K562 (cell line): ENCODE results near the gene TTC23L. TPM values are rescaled to one million over a fixed set of nuclear protein-coding genes. Genes with fewer than 3 reads are reported as not detected.

Source experiments
- ATAC-seq: fragments of 200-7000 bp; cut with Tn5 transposase; 3 replicates; pipeline ENCODE4 v1.9.1; 2020; ENCODE audit warnings: moderate library complexity
- BruUV-seq: library from RNA; stranded (reverse); fragments of 400-500 nt; replicated peaks from 2 replicates; lab custom pipeline; 2021; lab: Mats Ljungman, UMichigan
- CTCF ChIA-PET: fragments of 300-600 bp; formaldehyde crosslinking; extraction: SDS; loops from one replicate; lab custom pipeline; 2021; ENCODE audit warnings: low intra/inter-chr PET ratio; lab: Yijun Ruan, JAX
- POLR2A ChIA-PET: fragments of 300-600, 350-650 bp; sonication (Branson Sonifier 250); formaldehyde crosslinking; extraction: SDS; loops from one replicate; lab custom pipeline; 2021; ENCODE audit warnings: antibody characterized with exemption, inconsistent platforms; lab: Yijun Ruan, JAX
- DNase-seq, 4 experiments: peaks; one replicate each; pipeline versions ENCODE4 v3.0.0 to v3.0.0-alpha.2; 2011 to 2018; ENCODE audit warnings: low spot score in 3 of 4, mixed read lengths in 3 of 4; ENCODE audit errors: extremely low read depth in 1 of 4
- FAIRE-seq: peaks from 2 replicates; lab custom pipeline; 2011; peaks lifted over from hg19 to GRCh38; lab: Jason Lieb, UNC
- H2AFZ ChIP-seq: 2 replicates; pipeline ENCODE4 v1.6.0; 2011; ENCODE audit warnings: low read depth, low read length, control low read depth, inconsistent platforms
- H3K27ac ChIP-seq: fragments of 200-600 bp; 3 replicates; pipeline ENCODE4 v1.8.0; 2011; ENCODE audit warnings: low read depth, mild to moderate bottlenecking, control low read depth, inconsistent platforms, low read length, moderate library complexity, mixed read lengths; ENCODE audit errors: extremely low read depth
- H3K27me3 ChIP-seq, 2 experiments: fragments of 300-600 bp in 1 of 2; 2 replicates in 1 of 2; 3 replicates in 1 of 2; pipeline versions ENCODE4 v1.6.0 to v1.8.0; 2011; ENCODE audit warnings: inconsistent platforms in 2 of 2, low read length in 2 of 2, mild to moderate bottlenecking in 1 of 2, mixed read lengths in 1 of 2, moderate library complexity in 1 of 2; ENCODE audit not compliant: control insufficient read depth in 2 of 2, insufficient read depth in 2 of 2
- H3K36me3 ChIP-seq: fragments of 300-600 bp; 3 replicates; pipeline ENCODE4 v1.8.0; 2011; ENCODE audit warnings: mild to moderate bottlenecking, low read length, inconsistent platforms; ENCODE audit not compliant: control insufficient read depth, insufficient read depth
- H3K4me1 ChIP-seq, 2 experiments: fragments of 200-600 bp in 1 of 2; replicated peaks in 1 of 2; 2 replicates in 1 of 2; 3 replicates in 1 of 2; pipeline versions ENCODE4 v1.5.1 to v1.8.0; 2011; ENCODE audit warnings: inconsistent platforms in 2 of 2, low read length in 2 of 2, mild to moderate bottlenecking in 1 of 2, mixed read lengths in 1 of 2, moderate library complexity in 1 of 2; ENCODE audit not compliant: control insufficient read depth in 2 of 2, insufficient read depth in 2 of 2
- H3K4me2 ChIP-seq: 2 replicates; pipeline ENCODE4 v1.6.1; 2011; ENCODE audit warnings: low read length, control low read depth, inconsistent platforms, mixed read lengths; ENCODE audit not compliant: insufficient read depth
- H3K4me3 ChIP-seq: fragments of 200-600 bp; sonication (generic), shearing (Covaris generic); 2 replicates; pipeline ENCODE4 v1.5.1; 2016; ENCODE audit warnings: control low read depth, inconsistent platforms
- H3K79me2 ChIP-seq: fragments of 200-600 bp; 3 replicates; pipeline ENCODE4 v1.8.0; 2011; ENCODE audit warnings: low read length, inconsistent platforms; ENCODE audit not compliant: control insufficient read depth, insufficient read depth
- H3K9ac ChIP-seq, 2 experiments: 2 replicates each; pipeline versions ENCODE4 v1.6.0 to v1.6.1; 2011; ENCODE audit warnings: low read depth in 2 of 2, low read length in 2 of 2, control low read depth in 1 of 2, inconsistent platforms in 1 of 2, mild to moderate bottlenecking in 1 of 2, mixed read lengths in 1 of 2; ENCODE audit not compliant: insufficient read depth in 1 of 2
- H3K9me1 ChIP-seq: one replicate; pipeline ENCODE4 v1.6.0; 2011; ENCODE audit warnings: inconsistent platforms, mild to moderate bottlenecking, low read length, moderate library complexity; ENCODE audit not compliant: control insufficient read depth, insufficient read depth
- H3K9me3 ChIP-seq: replicated peaks from 2 replicates; pipeline ENCODE4 v1.5.1; 2011; ENCODE audit warnings: low read depth, low read length, inconsistent platforms; ENCODE audit not compliant: control insufficient read depth, insufficient read depth
- H4K20me1 ChIP-seq: replicated peaks from 2 replicates; pipeline ENCODE4 v1.6.1; 2011; ENCODE audit warnings: low read length, inconsistent platforms, mixed read lengths; ENCODE audit not compliant: control insufficient read depth, insufficient read depth
- CREB3L1 ChIP-seq: fragments of 450-650 bp; IDR thresholded peaks from 2 replicates; pipeline ENCODE4 v1.6.1; 2014; ENCODE audit warnings: low read depth, mild to moderate bottlenecking, moderate library complexity, borderline replicate concordance
- CTBP1 ChIP-seq: fragments of 450-650 bp; IDR thresholded peaks from 2 replicates; pipeline ENCODE4 v1.6.1; 2016; ENCODE audit warnings: borderline replicate concordance
- EZH2 ChIP-seq: IDR thresholded peaks from 2 replicates; pipeline ENCODE4 v1.6.1; 2012; ENCODE audit warnings: low read depth, mild to moderate bottlenecking, inconsistent platforms, low read length, borderline replicate concordance
- HMBOX1 ChIP-seq: sonication (generic); IDR thresholded peaks from 2 replicates; pipeline ENCODE4 v1.6.1; 2016
- HNRNPH1 ChIP-seq: fragments of 200-400 bp; formaldehyde crosslinking; optimal IDR thresholded peaks from 2 replicates; pipeline ENCODE3; 2017; ENCODE audit warnings: low read depth, mild to moderate bottlenecking, low read length, moderate library complexity
- ID3 ChIP-seq, 2 experiments: fragments of 250-450 bp in 1 of 2; fragments of 450-650 bp in 1 of 2; sonication (Bioruptor Pico) in 1 of 2; IDR thresholded peaks; 2 replicates each; pipeline versions ENCODE4 v1.6.1 to v1.8.0; 2016 to 2021; ENCODE audit warnings: mild to moderate bottlenecking in 2 of 2, moderate library complexity in 2 of 2, missing compliant biosample characterization in 1 of 2, missing genetic modification characterization in 1 of 2
- JUN ChIP-seq, 2 experiments: sonication (generic) in 1 of 2; formaldehyde crosslinking in 1 of 2; IDR thresholded peaks; 2 replicates each; pipeline versions ENCODE4 v1.6.1 to v1.8.0; 2012 to 2022; ENCODE audit warnings: borderline replicate concordance in 2 of 2, mild to moderate bottlenecking in 2 of 2, improper control_type of control experiment in 1 of 2, low read depth in 1 of 2, low read length in 1 of 2, missing genetic modification reagents in 1 of 2
- MNT ChIP-seq, 2 experiments: fragments of 450-650 bp; conservative IDR thresholded peaks; 2 replicates each; pipeline ENCODE4 v1.6.1; 2017; ENCODE audit warnings: mild to moderate bottlenecking in 2 of 2, moderate library complexity in 2 of 2
- NCOA6 ChIP-seq: fragments of 450-650 bp; IDR thresholded peaks from 2 replicates; pipeline ENCODE4 v1.6.1; 2017; ENCODE audit warnings: mild to moderate bottlenecking
- NFIX ChIP-seq: fragments of 250-450 bp; sonication (Bioruptor Pico); IDR thresholded peaks from 2 replicates; pipeline ENCODE4 v1.4.0; 2020; ENCODE audit warnings: low read depth, mild to moderate bottlenecking, moderate library complexity
- PHF21A ChIP-seq: fragments of 450-650 bp; IDR thresholded peaks from 2 replicates; pipeline ENCODE4 v1.6.1; 2017; ENCODE audit warnings: low read depth, borderline replicate concordance
- RBM14 ChIP-seq: fragments of 200-400 bp; formaldehyde crosslinking; IDR thresholded peaks from 2 replicates; pipeline ENCODE4 v1.6.1; 2018; ENCODE audit warnings: low read depth, mild to moderate bottlenecking, low read length, moderate library complexity, borderline replicate concordance; ENCODE audit not compliant: insufficient read depth
- SIN3B ChIP-seq: fragments of 450-650 bp; IDR thresholded peaks from 2 replicates; pipeline ENCODE4 v1.6.1; 2017; ENCODE audit warnings: low read depth, mild to moderate bottlenecking, moderate library complexity
- SMARCE1 ChIP-seq: fragments of 450-650 bp; IDR thresholded peaks from 2 replicates; pipeline ENCODE4 v1.7.1; 2016; ENCODE audit warnings: mild to moderate bottlenecking
- TCF7 ChIP-seq: sonication (generic); IDR thresholded peaks from 2 replicates; pipeline ENCODE4 v1.6.1; 2016; ENCODE audit warnings: antibody characterized with exemption, borderline replicate concordance
- ZNF324 ChIP-seq: fragments of 250-450 bp; sonication (Bioruptor Pico); IDR thresholded peaks from 2 replicates; pipeline ENCODE4 v1.4.0; 2020; ENCODE audit warnings: mild to moderate bottlenecking
- ZNF511 ChIP-seq: sonication (generic); formaldehyde crosslinking; IDR thresholded peaks from 2 replicates; pipeline ENCODE4 v1.8.0; 2022; ENCODE audit warnings: mild to moderate bottlenecking, missing genetic modification reagents
- ZNF778 ChIP-seq: fragments of 450-650 bp; formaldehyde crosslinking; IDR thresholded peaks from 2 replicates; pipeline ENCODE4 v1.4.0; 2020; ENCODE audit warnings: mild to moderate bottlenecking, moderate library complexity
- in situ Hi-C: fragments of 300-500 bp; cut with MboI; formaldehyde crosslinking; loops from 4 replicates; pipeline ENCODE4 v1.15.0; 2018; ENCODE audit warnings: inconsistent platforms, mixed read lengths
- intact Hi-C: fragments of 100-400 bp; cut with micrococcal nuclease; formaldehyde crosslinking; loops from 2 replicates; pipeline ENCODE4 v1.14.2; 2022
- polyA plus RNA-seq, 8 experiments: library from polyadenylated mRNA; depleted of rRNA in 4 of 8; stranded (reverse) in 5 of 8; unstranded in 3 of 8; fragments of >200 nt; fragmentation: Nextera tagmentation in 2 of 8; fragmentation: Illumina TruSeq in 1 of 8; extraction: Ambion mirVana in 2 of 8; extraction: Trizol in 1 of 8; gene quantifications; 2 replicates each; pipeline versions ENCODE4 v1.2.1 to v1.2.3, GENCODE V29; 2011 to 2014; ENCODE audit warnings: inconsistent platforms in 1 of 8, missing spikeins in 1 of 8
- total RNA-seq, 7 experiments: library from RNA; depleted of rRNA in 6 of 7; stranded (reverse); fragments of >200 nt in 6 of 7; fragmentation: Illumina TruSeq in 2 of 7; extraction: Trizol in 2 of 7; gene quantifications; 2 replicates each; pipeline versions ENCODE4 v1.2.1 to v1.2.3, GENCODE V29; 2011 to 2021; ENCODE audit warnings: low replicate concordance in 1 of 7

The TTC23L gene
- total and polyA plus RNA-seq, 9 of the 15 experiments (the other 6 are each of a cell fraction or from before 2014, with no cell fraction given) = 0.03 to 0.32 (median 0.14) TPM; not detected in 2

GRCh38 chr5:34881246-34881645 lies 42.3 kb downstream of the TTC23L start:
- Histone ChIP-seq H3K36me3 (no peaks in the 10 kb centered on the region), H3K4me2 (no peak overlapping the region), H3K4me1 (0 out of 5 replicates have a peak, but pooled peaks cover 0 to 2% of the 10 kb centered on the region in 2 experiments), H3K4me3 (no peak overlapping the region), H3K9ac (no peak overlapping the region), H4K20me1 (no peaks in the 10 kb centered on the region), H3K9me3 (no peaks in the 10 kb centered on the region), H3K79me2 (no peaks in the 10 kb centered on the region), H3K27ac (no peak overlapping the region), H3K27me3 (no peaks in the 10 kb centered on the region), H3K9me1 (no peaks in the 10 kb centered on the region), H2AFZ (no peak overlapping the region)
- in situ Hi-C loops (no loop called here), intact Hi-C loops (no loop called here)
- BruUV-seq = no TSS peak
- ATAC-seq (no peak), DNase-seq (no peak), FAIRE-seq (no peak)
- ChIA-PET POLR2A (no interaction called here), CTCF (interaction anchor here (0.7 kb wide), 1 partner anchor 225 kb away, joined by 3 read pairs; no protein-coding TSS in a partner anchor)
- no peak for TF ChIP-seq NFIX (CRISPR knock-in tag)
- no peak for TF ChIP-seq SMARCE1
- no peak for TF ChIP-seq CTBP1
- no peak for TF ChIP-seq JUN (IDR thresholded peaks at IDR 0.05; ENCODE audit: borderline replicate concordance, low read depth, low read length)
- TF ChIP-seq JUN (CRISPR knock-in tag; IDR thresholded peaks at IDR 0.05; ENCODE audit: borderline replicate concordance) = no peak
- no peak for TF ChIP-seq EZH2
- no peak for TF ChIP-seq PHF21A
- TF ChIP-seq HNRNPH1 = no peak
- TF ChIP-seq TCF7 = no peak
- TF ChIP-seq RBM14 = no peak
- no peak for TF ChIP-seq ZNF324 (CRISPR knock-in tag)
- no peak for TF ChIP-seq MNT (conservative IDR thresholded peaks at IDR 0.05)
- TF ChIP-seq ID3 (CRISPR knock-in tag; IDR thresholded peaks at IDR 0.05) = no peak
- TF ChIP-seq ID3 (tag; IDR thresholded peaks at IDR 0.05) = no peak
- TF ChIP-seq HMBOX1 = no peak
- TF ChIP-seq SIN3B = no peak
- TF ChIP-seq CREB3L1 = no peak
- no peak for TF ChIP-seq ZNF778 (CRISPR knock-in tag)
- no peak for TF ChIP-seq NCOA6
- TF ChIP-seq ZNF511 (CRISPR knock-in tag) = no peak
